HEK293T (cell line): ENCODE data around the gene CABYR.

Source experiments
- CTCF ChIA-PET: fragments of 350-600 bp; formaldehyde crosslinking; extraction: SDS; loops from one replicate; lab custom pipeline; 2021; ENCODE audit warnings: antibody characterized with exemption, inconsistent platforms; lab: Yijun Ruan, JAX
- POLR2A ChIA-PET: fragments of 350-600 bp; formaldehyde crosslinking; extraction: SDS; loops from one replicate; lab custom pipeline; 2020; ENCODE audit warnings: antibody characterized with exemption, inconsistent platforms; lab: Yijun Ruan, JAX
- DNase-seq: peaks from one replicate; pipeline ENCODE4 v3.0.0; 2012; ENCODE audit warnings: mixed read lengths; ENCODE audit errors: extremely low spot score
- ARNT ChIP-seq: fragments of 450-650 bp; IDR thresholded peaks from 2 replicates; pipeline ENCODE4 v1.6.1; 2017; ENCODE audit warnings: mild to moderate bottlenecking
- BHLHE40 ChIP-seq: fragments of 450-650 bp; IDR thresholded peaks from 2 replicates; pipeline ENCODE4 v1.6.1; 2016; ENCODE audit warnings: mild to moderate bottlenecking, moderate library complexity, borderline replicate concordance
- CTBP1 ChIP-seq: fragments of 450-650 bp; IDR thresholded peaks from 2 replicates; pipeline ENCODE4 v1.6.1; 2016; ENCODE audit warnings: borderline replicate concordance
- ELF4 ChIP-seq: fragments of 450-650 bp; IDR thresholded peaks from 2 replicates; pipeline ENCODE4 v1.6.1; 2017; ENCODE audit warnings: antibody characterized with exemption
- FOXA1 ChIP-seq: fragments of 450-650 bp; IDR thresholded peaks from 2 replicates; pipeline ENCODE4 v1.6.1; 2016; ENCODE audit warnings: mild to moderate bottlenecking
- FOXK2 ChIP-seq: fragments of 450-650 bp; IDR thresholded peaks from 2 replicates; pipeline ENCODE4 v1.6.1; 2016; ENCODE audit warnings: mild to moderate bottlenecking
- FOXM1 ChIP-seq: fragments of 450-650 bp; IDR thresholded peaks from 2 replicates; pipeline ENCODE4 v1.6.1; 2017; ENCODE audit warnings: mild to moderate bottlenecking, borderline replicate concordance
- HDGF ChIP-seq: fragments of 450-650 bp; IDR thresholded peaks from 2 replicates; pipeline ENCODE4 v1.6.1; 2017; ENCODE audit warnings: antibody characterized with exemption, borderline replicate concordance
- L3MBTL2 ChIP-seq: fragments of 450-650 bp; conservative IDR thresholded peaks from 2 replicates; pipeline ENCODE4 v1.6.1; 2016; ENCODE audit warnings: mild to moderate bottlenecking
- LEF1 ChIP-seq: fragments of 450-650 bp; IDR thresholded peaks from 2 replicates; pipeline ENCODE4 v1.6.1; 2017; ENCODE audit warnings: mild to moderate bottlenecking, borderline replicate concordance
- NFRKB ChIP-seq: fragments of 450-650 bp; IDR thresholded peaks from 2 replicates; pipeline ENCODE4 v1.6.1; 2016; ENCODE audit warnings: mild to moderate bottlenecking, moderate library complexity
- PKNOX1 ChIP-seq: fragments of 450-650 bp; IDR thresholded peaks from 2 replicates; pipeline ENCODE4 v1.6.1; 2016
- SP1 ChIP-seq: fragments of 450-650 bp; IDR thresholded peaks from 2 replicates; pipeline ENCODE4 v1.6.1; 2017
- SUZ12 ChIP-seq: fragments of 450-650 bp; IDR thresholded peaks from 2 replicates; pipeline ENCODE4 v1.6.1; 2016; ENCODE audit warnings: mild to moderate bottlenecking
- TARDBP ChIP-seq: fragments of 450-650 bp; IDR thresholded peaks from 2 replicates; pipeline ENCODE4 v1.6.1; 2016
- ZNF384 ChIP-seq: fragments of 450-650 bp; IDR thresholded peaks from 2 replicates; pipeline ENCODE4 v1.6.1; 2016

The CABYR gene

GRCh38 chr18:24095976-24096375 is 42.9 kb upstream of the CABYR start:
- CTCF ChIA-PET, result no interaction called here
- POLR2A ChIA-PET, result no interaction called here

GRCh38 chr18:24103320-24104021 is 35.4 kb upstream of the CABYR start:
- ChIA-PET CTCF (no interaction called here), POLR2A (no interaction called here)
- no peak for DNase-seq
- no peak for TF ChIP-seq BHLHE40
- no peak for TF ChIP-seq NFRKB
- no peak for TF ChIP-seq HDGF
- TF ChIP-seq TARDBP, result no peak
- TF ChIP-seq ELF4, result no peak
- TF ChIP-seq SP1, result no peak
- TF ChIP-seq FOXK2, result no peak
- no peak for TF ChIP-seq ARNT
- TF ChIP-seq L3MBTL2, result no peak
- TF ChIP-seq ZNF384, result no peak
- TF ChIP-seq LEF1, result no peak
- no peak for TF ChIP-seq SUZ12
- no peak for TF ChIP-seq CTBP1

More at GRCh38 chr18:24095976-24096375, 42.9 kb upstream of the CABYR start:
- TF ChIP-seq ZNF384, result no peak
- TF ChIP-seq ELF4, result no peak
- TF ChIP-seq CTBP1, result no peak
- no peak for TF ChIP-seq SP1
- TF ChIP-seq ARNT, result no peak
- TF ChIP-seq FOXM1, result no peak
- no peak for TF ChIP-seq FOXK2
- TF ChIP-seq L3MBTL2, result no peak
- TF ChIP-seq PKNOX1, result no peak
- TF ChIP-seq NFRKB, result no peak
- TF ChIP-seq BHLHE40, result no peak
- no peak for TF ChIP-seq LEF1
- no peak for DNase-seq

- ChIA-PET CTCF (interaction anchor here (0.6 kb wide), 1 partner anchor 294 kb away, joined by 3 read pairs; no protein-coding TSS in a partner anchor), POLR2A (interaction anchor here (1.6 kb wide), 1 partner anchor 34 kb away, joined by 5 read pairs; the partner anchor contains the start of gene CABYR)
- DNase-seq, result no peak
- TF ChIP-seq ARNT (no peak), ZNF384 (no peak), NFRKB (no peak), FOXK2 (no peak), SP1 (no peak), FOXM1 (no peak)
These were observed 34.4 kb upstream of the CABYR start for GRCh38 chr18:24104486-24104885.

GRCh38 chr18:24108641-24109040 is 30.2 kb upstream of the CABYR start:
- ChIA-PET CTCF (no interaction called here), POLR2A (interaction anchor here (1.6 kb wide), 1 partner anchor 30 kb away, joined by 6 read pairs; the partner anchor contains the start of gene CABYR)
- TF ChIP-seq BHLHE40, result no peak
- no peak for DNase-seq

GRCh38 chr18:24111936-24112335 is 26.9 kb upstream of the CABYR start:
- ChIA-PET POLR2A (no interaction called here), CTCF (interaction anchor here (0.7 to 1.5 kb wide), 2 partner anchors 193 to 501 kb away, joined by 3 to 4 read pairs; no protein-coding TSS in a partner anchor)
- TF ChIP-seq HDGF (no peak), BHLHE40 (no peak), SUZ12 (no peak), LEF1 (no peak), NFRKB (no peak), CTBP1 (no peak), ZNF384 (no peak), FOXK2 (no peak), TARDBP (no peak), PKNOX1 (no peak), SP1 (no peak), L3MBTL2 (no peak)
- DNase-seq, result no peak

GRCh38 chr18:24112464-24112863 is 26.4 kb upstream of the CABYR start:
- no peak for DNase-seq
- ChIA-PET POLR2A (no interaction called here), CTCF (interaction anchor here (0.7 to 1.5 kb wide), 2 partner anchors 194 to 501 kb away, joined by 3 to 4 read pairs; no protein-coding TSS in a partner anchor)
- TF ChIP-seq NFRKB (no peak), FOXM1 (no peak), SUZ12 (no peak), SP1 (no peak), ZNF384 (no peak), LEF1 (no peak), FOXK2 (no peak), BHLHE40 (no peak), FOXA1 (no peak), TARDBP (no peak), ARNT (no peak), PKNOX1 (no peak), L3MBTL2 (no peak), CTBP1 (no peak), HDGF (no peak), ELF4 (no peak)
